ENCODE data around the gene TMPRSS7.

The TMPRSS7 gene

DNA sequence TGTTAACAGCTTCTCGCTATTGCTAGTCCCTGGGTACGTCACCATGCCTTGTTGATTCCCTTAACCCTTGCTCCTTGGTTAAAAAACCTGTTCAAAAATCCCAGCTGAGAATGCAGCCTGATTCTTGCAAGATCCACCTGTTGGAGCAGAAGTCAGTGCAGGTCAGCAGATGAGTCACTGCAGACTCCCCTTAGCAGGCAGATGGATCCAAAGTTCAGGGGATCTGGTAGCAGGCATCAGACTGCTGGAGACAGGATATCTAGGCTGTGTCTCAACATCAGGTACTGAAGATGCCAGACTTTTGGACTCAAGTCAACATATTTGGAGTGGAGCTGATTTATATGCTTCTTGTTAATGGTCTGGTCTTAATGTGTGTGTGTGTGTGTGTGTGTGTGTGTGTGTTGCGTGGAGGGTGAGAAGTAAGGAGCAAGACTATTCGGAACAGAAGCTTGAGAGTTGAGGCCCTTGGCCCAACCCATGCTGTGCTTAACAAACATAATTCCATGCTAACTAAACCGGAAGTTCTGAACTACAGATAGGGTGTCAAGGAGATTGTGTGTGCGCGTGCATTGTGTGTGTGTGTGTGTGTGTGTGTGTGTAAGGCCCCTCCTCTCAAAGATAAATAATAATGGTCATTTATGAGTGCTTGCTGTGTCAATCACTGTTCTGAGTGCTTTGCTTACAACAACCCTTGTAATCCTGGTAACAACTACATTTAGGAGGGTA lies 50.6 kb downstream of the TMPRSS7 start:
- H3K4me1 ChIP-seq (ENCODE audit: control insufficient read depth in 1 of 2, insufficient read depth in 2 of 2, low read length in 2 of 2): peaks cover 21 to 25% of the 10 kb centered on the region in 2 donors
- no peaks in the 10 kb centered on the region for H3K9me3 ChIP-seq (ENCODE audit: control insufficient read depth in 1 of 2, low read length in 2 of 2)
- peak overlapping the region; percentile 67 to 79 for H3K4me3 ChIP-seq (ENCODE audit: low read depth in 1 of 2, low read length in 2 of 2)
- H3K27me3 ChIP-seq (ENCODE audit: control insufficient read depth in 1 of 2, insufficient read depth in 2 of 2, low read length in 2 of 2): no peaks in the 10 kb centered on the region
- no peak overlapping the region for H3K27ac ChIP-seq (ENCODE audit: low read depth, low read length)
- H3K9ac ChIP-seq (ENCODE audit: low read depth in 1 of 2, low read length in 2 of 2): peak overlapping the region; percentile 51 to 69
- no peaks in the 10 kb centered on the region for H3K36me3 ChIP-seq (ENCODE audit: control insufficient read depth in 1 of 2, insufficient read depth in 2 of 2, low read length in 2 of 2)

DNA sequence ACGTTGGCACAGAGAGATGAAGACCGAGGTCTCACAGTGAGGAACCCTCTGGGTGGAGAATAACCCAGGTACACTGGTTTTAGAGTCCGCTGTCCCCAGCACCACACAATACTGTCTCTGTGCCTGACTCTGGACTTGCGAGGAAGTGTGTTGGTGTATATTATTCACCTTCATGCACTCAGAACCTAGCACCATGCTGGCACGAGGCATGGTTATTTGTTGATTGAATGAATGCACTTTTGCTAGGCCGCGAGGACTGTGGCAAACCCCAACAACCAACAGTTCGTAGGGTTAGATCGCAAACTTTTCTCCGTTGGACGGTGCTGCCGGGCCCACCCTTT lies 51.2 kb downstream of the TMPRSS7 start:
- Histone ChIP-seq H3K4me3 (ENCODE audit: low read depth in 1 of 2, low read length in 2 of 2) (peak overlapping the region; percentile 67 to 79), H3K4me1 (ENCODE audit: control insufficient read depth in 1 of 2, insufficient read depth in 2 of 2, low read length in 2 of 2) (peaks cover 25 to 27% of the 10 kb centered on the region in 2 donors), H3K9me3 (ENCODE audit: control insufficient read depth in 1 of 2, low read length in 2 of 2) (no peaks in the 10 kb centered on the region), H3K9ac (ENCODE audit: low read depth in 1 of 2, low read length in 2 of 2) (peak overlapping the region; percentile 51 to 69), H3K36me3 (ENCODE audit: control insufficient read depth in 1 of 2, insufficient read depth in 2 of 2, low read length in 2 of 2) (no peaks in the 10 kb centered on the region), H3K27ac (ENCODE audit: low read depth, low read length) (peak overlapping the region; percentile 40), H3K27me3 (ENCODE audit: control insufficient read depth in 1 of 2, insufficient read depth in 2 of 2, low read length in 2 of 2) (no peaks in the 10 kb centered on the region)

DNA sequence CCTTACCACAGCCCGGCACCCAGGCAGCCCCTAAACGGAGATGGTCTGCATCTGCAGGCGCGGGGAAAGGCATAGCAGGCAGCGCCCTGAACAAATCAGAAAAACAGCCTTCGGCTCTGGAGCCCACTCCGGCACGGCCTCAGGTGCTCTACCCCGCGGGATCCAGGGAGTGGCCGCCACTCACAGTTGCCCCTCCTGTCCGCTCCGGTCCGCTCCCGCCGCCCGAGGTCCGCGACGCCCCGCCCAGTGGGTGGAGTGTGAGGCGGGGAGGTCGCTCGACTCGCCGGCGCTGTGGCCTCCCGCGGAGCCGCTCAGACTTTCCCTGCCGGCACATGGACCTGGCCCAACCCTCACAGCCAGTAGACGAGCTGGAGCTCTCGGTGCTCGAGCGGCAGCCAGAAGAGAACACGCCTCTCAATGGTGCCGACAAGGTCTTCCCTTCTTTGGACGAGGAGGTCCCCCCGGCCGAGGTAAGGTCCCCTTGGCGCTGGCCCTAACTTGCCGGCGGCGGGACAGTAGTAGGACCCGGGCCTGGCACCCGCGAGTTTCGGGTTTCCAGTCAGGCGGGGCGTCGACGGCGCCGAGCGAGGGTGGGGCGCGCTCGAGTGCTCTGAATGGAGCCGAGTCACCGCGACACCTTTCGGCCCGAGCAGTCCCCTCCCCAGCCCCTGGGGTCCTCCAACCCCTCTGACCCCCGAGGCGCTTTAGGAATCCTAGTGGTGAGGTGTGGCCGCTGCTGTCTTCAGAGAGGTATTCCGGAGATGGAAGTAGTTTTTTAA lies 51.7 kb downstream of the TMPRSS7 start, which contains the start of gene C3orf52:
Gene C3orf52 (plus strand): TSS at position 314 of the 779 bp plus-strand sequence. CDS start 19 bp downstream, at position 333.
- Histone ChIP-seq H3K4me1 (ENCODE audit: control insufficient read depth in 1 of 2, insufficient read depth in 2 of 2, low read length in 2 of 2) (peaks cover 30 to 31% of the 10 kb centered on the region in 2 donors), H3K27me3 (ENCODE audit: control insufficient read depth in 1 of 2, insufficient read depth in 2 of 2, low read length in 2 of 2) (no peaks in the 10 kb centered on the region), H3K36me3 (ENCODE audit: control insufficient read depth in 1 of 2, insufficient read depth in 2 of 2, low read length in 2 of 2) (no peaks in the 10 kb centered on the region), H3K4me3 (ENCODE audit: low read depth in 1 of 2, low read length in 2 of 2) (peak within 1 kb of the TSS; percentile 67 to 79), H3K9ac (ENCODE audit: low read depth in 1 of 2, low read length in 2 of 2) (peak within 1 kb of the TSS; percentile 51 to 69), H3K27ac (ENCODE audit: low read depth, low read length) (peak within 1 kb of the TSS; percentile 60), H3K9me3 (ENCODE audit: control insufficient read depth in 1 of 2, low read length in 2 of 2) (no peaks in the 10 kb centered on the region)

DNA sequence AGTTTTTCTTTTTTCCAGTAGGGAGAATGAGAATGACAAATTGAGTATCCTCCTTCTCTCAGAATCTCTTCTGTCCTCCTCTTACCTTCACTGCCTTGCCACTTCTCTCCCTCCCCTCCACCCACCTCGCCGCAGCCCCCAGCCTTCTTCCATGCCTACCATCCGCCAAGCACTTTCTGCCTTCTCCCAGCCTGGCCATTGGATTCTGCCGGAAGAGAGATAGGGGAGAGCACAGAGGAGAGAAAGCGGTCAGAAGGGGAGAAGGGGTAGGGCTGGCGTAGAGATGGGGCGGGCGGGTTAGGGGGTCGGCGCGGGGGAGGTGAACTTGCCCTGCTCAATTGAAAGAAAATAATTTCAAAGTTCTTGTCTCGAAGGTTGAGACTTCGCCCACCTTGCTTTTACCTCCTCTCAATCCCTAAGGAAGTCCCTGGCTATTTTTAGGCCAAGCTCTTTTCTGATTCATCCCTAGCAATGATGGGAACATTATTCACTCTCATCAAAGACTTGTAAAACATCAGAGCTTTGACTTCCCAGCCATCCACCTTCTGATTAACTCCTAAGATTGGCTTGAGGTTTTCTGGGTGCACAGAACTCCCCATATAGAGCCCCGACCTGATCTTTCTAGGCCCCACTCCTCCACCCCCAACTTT lies 52.5 kb downstream of the TMPRSS7 start:
- Histone ChIP-seq H3K9ac (ENCODE audit: low read depth in 1 of 2, low read length in 2 of 2) (peak overlapping the region; percentile 51 to 69), H3K27me3 (ENCODE audit: control insufficient read depth in 1 of 2, insufficient read depth in 2 of 2, low read length in 2 of 2) (no peaks in the 10 kb centered on the region), H3K4me1 (ENCODE audit: control insufficient read depth in 1 of 2, insufficient read depth in 2 of 2, low read length in 2 of 2) (peaks cover 32 to 33% of the 10 kb centered on the region in 2 donors), H3K9me3 (ENCODE audit: control insufficient read depth in 1 of 2, low read length in 2 of 2) (no peaks in the 10 kb centered on the region), H3K27ac (ENCODE audit: low read depth, low read length) (no peak overlapping the region), H3K36me3 (ENCODE audit: control insufficient read depth in 1 of 2, insufficient read depth in 2 of 2, low read length in 2 of 2) (no peaks in the 10 kb centered on the region), H3K4me3 (ENCODE audit: low read depth in 1 of 2, low read length in 2 of 2) (peak overlapping the region; percentile 67 to 79)

DNA sequence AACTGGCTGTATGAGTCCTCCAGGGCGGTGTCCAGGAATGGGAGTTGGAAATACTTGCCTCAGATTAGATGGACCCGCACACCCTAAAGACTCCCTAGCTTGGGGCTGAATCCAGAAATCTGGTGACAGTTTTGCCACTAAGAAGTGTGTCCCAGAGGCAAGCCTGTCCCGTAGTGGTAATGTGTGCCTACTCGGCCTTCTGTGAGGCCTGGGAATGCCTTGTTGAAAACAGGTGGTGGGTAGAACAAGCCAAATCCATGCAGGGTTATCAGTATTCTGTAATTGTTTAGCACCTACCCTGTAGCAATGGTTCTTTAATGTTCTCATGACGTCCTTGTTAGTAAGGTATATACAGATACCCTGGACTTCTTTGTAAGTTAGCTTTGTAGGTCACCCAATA lies 53.2 kb downstream of the TMPRSS7 start:
- Histone ChIP-seq H3K4me3 (ENCODE audit: low read depth in 1 of 2, low read length in 2 of 2) (peak overlapping the region; percentile 2 to 42), H3K9ac (ENCODE audit: low read depth in 1 of 2, low read length in 2 of 2) (no peak overlapping the region), H3K27ac (ENCODE audit: low read depth, low read length) (no peak overlapping the region), H3K27me3 (ENCODE audit: control insufficient read depth in 1 of 2, insufficient read depth in 2 of 2, low read length in 2 of 2) (no peaks in the 10 kb centered on the region), H3K9me3 (ENCODE audit: control insufficient read depth in 1 of 2, low read length in 2 of 2) (no peaks in the 10 kb centered on the region), H3K36me3 (ENCODE audit: control insufficient read depth in 1 of 2, insufficient read depth in 2 of 2, low read length in 2 of 2) (no peaks in the 10 kb centered on the region), H3K4me1 (ENCODE audit: control insufficient read depth in 1 of 2, insufficient read depth in 2 of 2, low read length in 2 of 2) (peaks cover 32 to 39% of the 10 kb centered on the region in 2 donors)

DNA sequence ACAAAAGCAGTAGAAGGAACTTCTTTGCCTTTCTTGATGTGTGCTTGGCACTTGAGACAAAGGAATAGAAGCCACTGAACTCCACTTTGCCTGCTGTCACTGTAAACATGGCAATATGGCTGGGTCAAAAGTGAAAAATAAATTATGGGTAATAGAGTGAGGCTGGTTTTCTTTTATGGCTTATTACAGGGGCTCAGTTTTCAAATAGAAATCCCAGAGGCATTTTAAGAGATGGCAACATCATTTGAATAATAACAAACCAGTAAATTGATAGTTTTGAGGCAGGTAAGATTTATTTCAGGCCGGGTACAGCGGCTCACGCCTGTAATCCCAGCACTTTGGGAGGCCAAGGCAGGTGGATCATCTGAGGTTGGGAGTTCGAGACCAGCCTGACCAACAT lies 54.4 kb downstream of the TMPRSS7 start:
- Histone ChIP-seq H3K27ac (ENCODE audit: low read depth, low read length) (no peak overlapping the region), H3K27me3 (ENCODE audit: control insufficient read depth in 1 of 2, insufficient read depth in 2 of 2, low read length in 2 of 2) (no peaks in the 10 kb centered on the region)

DNA sequence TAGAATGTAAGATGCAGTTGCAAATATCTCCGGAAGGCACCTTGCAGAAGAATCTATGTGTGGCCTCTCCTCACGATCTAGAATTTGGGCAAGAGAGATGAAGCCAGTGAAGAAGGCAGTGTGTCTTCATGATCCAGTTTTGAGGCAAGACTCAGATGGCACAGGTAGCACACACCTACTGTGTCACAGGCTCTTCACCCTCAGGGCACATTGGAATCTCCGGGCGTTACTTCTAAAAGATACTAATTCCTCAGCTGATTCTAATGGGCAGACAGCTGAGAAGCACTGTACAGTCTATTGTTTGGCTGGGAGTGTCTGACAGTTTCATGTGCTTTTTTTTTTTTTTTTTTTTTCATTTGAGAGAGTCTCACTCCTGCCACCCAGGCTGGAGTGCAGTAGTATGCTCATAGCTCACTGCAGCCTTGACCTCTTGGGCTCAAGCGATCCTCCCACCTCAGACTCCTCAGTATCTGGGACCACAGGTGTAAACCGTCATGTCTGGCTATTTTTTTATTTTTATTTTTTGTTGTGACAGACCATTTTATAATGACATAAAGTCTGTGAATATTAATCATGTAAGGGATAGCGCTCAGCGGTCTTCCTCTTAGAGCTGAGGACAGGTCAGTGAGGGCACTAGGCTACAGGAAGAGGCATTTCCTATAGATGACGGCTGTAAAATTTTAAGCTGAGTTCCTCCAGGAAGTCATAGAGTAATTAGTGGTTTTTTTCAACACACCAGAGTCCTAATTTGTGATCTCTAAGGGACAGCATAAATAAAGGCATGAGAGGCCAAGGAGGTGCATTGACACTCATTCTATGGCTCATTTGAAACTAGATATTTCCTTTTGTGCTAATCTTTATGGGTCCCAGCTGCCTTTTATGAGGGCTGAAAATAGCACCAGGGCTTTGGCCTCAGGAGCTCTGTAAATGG lies 55.7 kb downstream of the TMPRSS7 start:
- Histone ChIP-seq H3K9ac (ENCODE audit: low read depth in 1 of 2, low read length in 2 of 2) (no peak overlapping the region), H3K4me1 (ENCODE audit: control insufficient read depth in 1 of 2, insufficient read depth in 2 of 2, low read length in 2 of 2) (peaks cover 22 to 30% of the 10 kb centered on the region in 2 donors), H3K36me3 (ENCODE audit: control insufficient read depth in 1 of 2, insufficient read depth in 2 of 2, low read length in 2 of 2) (no peaks in the 10 kb centered on the region), H3K9me3 (ENCODE audit: control insufficient read depth in 1 of 2, low read length in 2 of 2) (no peaks in the 10 kb centered on the region), H3K27me3 (ENCODE audit: control insufficient read depth in 1 of 2, insufficient read depth in 2 of 2, low read length in 2 of 2) (no peaks in the 10 kb centered on the region), H3K27ac (ENCODE audit: low read depth, low read length) (no peak overlapping the region), H3K4me3 (ENCODE audit: low read depth in 1 of 2, low read length in 2 of 2) (no peak overlapping the region)

More for the DNA sequence above, 54.4 kb downstream of the TMPRSS7 start:
- Histone ChIP-seq H3K36me3 (ENCODE audit: control insufficient read depth in 1 of 2, insufficient read depth in 2 of 2, low read length in 2 of 2) (no peaks in the 10 kb centered on the region), H3K9ac (ENCODE audit: low read depth in 1 of 2, low read length in 2 of 2) (no peak overlapping the region), H3K4me1 (ENCODE audit: control insufficient read depth in 1 of 2, insufficient read depth in 2 of 2, low read length in 2 of 2) (peaks cover 32 to 41% of the 10 kb centered on the region in 2 donors), H3K4me3 (ENCODE audit: low read depth in 1 of 2, low read length in 2 of 2) (no peak overlapping the region), H3K9me3 (ENCODE audit: control insufficient read depth in 1 of 2, low read length in 2 of 2) (no peaks in the 10 kb centered on the region)

DNA sequence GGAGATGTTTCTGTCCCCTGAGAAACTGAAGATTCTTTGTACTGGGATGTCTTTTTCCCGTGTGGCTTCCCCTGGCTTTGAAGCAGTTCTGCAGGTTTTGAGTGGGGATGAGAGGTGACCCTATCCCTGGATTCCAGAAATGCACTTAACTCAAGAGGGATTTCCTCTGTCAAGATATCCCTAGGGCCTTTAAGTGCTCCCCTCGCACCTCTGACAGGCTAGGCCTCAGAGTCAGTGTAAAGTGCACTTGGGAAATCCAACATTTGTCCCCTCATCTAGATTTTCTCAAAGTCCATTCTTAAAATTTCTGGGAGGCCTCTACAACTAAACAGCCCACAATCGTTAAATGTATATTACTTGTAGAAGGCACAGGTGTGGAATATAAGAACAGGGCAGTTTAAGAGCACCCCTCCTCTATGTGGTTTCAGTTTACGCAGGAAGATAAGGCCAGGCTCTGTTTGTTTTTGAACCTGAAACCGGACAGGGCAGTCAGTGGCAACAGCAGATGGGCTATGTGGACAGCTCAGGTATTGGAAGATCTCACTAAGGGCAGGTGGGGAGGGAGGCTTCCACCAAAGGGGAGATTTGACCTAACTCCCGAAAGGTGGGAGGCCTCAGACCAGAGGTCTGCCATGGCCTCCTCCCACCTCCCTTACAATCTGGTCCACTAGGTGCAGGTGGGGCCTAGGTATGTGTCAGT lies 56.5 kb downstream of the TMPRSS7 start:
- H3K9ac ChIP-seq (ENCODE audit: low read depth in 1 of 2, low read length in 2 of 2): no peak overlapping the region
- no peaks in the 10 kb centered on the region for H3K9me3 ChIP-seq (ENCODE audit: control insufficient read depth in 1 of 2, low read length in 2 of 2)
- no peaks in the 10 kb centered on the region for H3K36me3 ChIP-seq (ENCODE audit: control insufficient read depth in 1 of 2, insufficient read depth in 2 of 2, low read length in 2 of 2)
- H3K4me1 ChIP-seq (ENCODE audit: control insufficient read depth in 1 of 2, insufficient read depth in 2 of 2, low read length in 2 of 2): peaks cover 14 to 24% of the 10 kb centered on the region in 2 donors
- H3K4me3 ChIP-seq (ENCODE audit: low read depth in 1 of 2, low read length in 2 of 2): no peak overlapping the region
- H3K27ac ChIP-seq (ENCODE audit: low read depth, low read length): no peak overlapping the region
- no peaks in the 10 kb centered on the region for H3K27me3 ChIP-seq (ENCODE audit: control insufficient read depth in 1 of 2, insufficient read depth in 2 of 2, low read length in 2 of 2)

DNA sequence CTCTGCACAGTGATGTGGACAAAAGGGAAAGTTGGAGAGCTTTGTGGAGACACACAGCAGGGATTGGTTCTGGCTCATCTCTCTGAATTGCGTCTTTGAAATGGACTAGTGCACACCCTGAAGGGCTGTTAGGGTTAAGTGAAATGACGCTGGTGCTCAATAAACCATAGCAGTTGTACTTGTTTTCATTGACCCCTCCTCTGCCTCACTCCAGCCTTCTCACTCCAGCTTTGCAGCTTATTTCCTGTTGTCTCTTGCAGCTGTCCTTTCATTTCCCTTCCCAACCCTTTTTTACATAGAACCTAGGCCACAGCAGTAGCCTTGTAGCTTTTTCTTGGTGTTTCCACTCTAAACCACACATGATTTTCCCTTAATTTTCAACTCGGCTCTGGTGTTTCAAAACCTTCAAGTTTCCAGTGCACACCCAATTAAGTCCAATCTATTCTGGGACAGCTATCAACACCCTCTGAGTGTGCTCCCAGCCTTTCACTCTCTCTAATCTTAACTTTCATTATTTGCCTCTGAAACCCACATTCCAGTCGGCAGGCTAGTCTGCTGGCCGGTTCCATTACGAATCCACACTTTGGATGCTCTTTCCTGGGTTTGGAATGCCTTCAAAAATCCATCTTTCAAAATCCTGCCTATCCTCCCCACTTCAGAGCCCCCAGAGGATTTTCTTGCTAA lies 58.1 kb downstream of the TMPRSS7 start:
- no peak overlapping the region for H3K4me3 ChIP-seq (ENCODE audit: low read depth in 1 of 2, low read length in 2 of 2)
- peaks cover 8 to 29% of the 10 kb centered on the region in 2 donors for H3K4me1 ChIP-seq (ENCODE audit: control insufficient read depth in 1 of 2, insufficient read depth in 2 of 2, low read length in 2 of 2)
- no peak overlapping the region for H3K9ac ChIP-seq (ENCODE audit: low read depth in 1 of 2, low read length in 2 of 2)

More for the DNA sequence above, 58.1 kb downstream of the TMPRSS7 start:
- Histone ChIP-seq H3K36me3 (ENCODE audit: control insufficient read depth in 1 of 2, insufficient read depth in 2 of 2, low read length in 2 of 2) (no peaks in the 10 kb centered on the region), H3K27me3 (ENCODE audit: control insufficient read depth in 1 of 2, insufficient read depth in 2 of 2, low read length in 2 of 2) (no peaks in the 10 kb centered on the region), H3K9me3 (ENCODE audit: control insufficient read depth in 1 of 2, low read length in 2 of 2) (no peaks in the 10 kb centered on the region), H3K27ac (ENCODE audit: low read depth, low read length) (no peak overlapping the region)
